ENCODE results near the gene CLP1. TPM values are rescaled to one million over a fixed set of nuclear protein-coding genes. Genes with fewer than 3 reads are reported as not detected.

The CLP1 gene
- total RNA-seq, 1 donor from 2014 or later = 31.1 TPM

DNA sequence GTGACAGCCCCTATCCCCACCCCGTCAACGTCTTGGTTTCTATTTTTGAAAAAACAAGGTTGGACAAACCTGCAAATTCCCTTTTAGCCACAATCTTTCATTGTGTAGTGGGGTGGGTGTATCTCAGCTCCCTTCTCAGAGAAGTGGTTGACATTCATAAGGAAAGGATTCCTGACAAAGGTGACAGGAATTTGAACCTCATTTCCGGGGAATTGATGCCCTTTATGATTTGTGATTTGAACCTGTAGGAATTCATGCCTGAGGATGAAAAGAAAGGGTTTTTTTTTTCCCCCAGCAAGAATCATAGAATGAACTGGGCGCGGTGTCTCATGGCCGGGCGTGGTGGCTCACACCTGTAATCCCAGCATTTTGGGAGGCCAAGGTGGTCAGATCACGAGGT is 22.3 kb upstream of the CLP1 start:
- H3K9me3 Mint-ChIP-seq (ENCODE audit: unreplicated experiment) = no peaks in the 10 kb centered on the region
- no peak overlapping the region for H3K4me3 Mint-ChIP-seq (ENCODE audit: unreplicated experiment)
- peaks cover 5% of the 10 kb centered on the region for H3K36me3 Mint-ChIP-seq (ENCODE audit: low read depth, unreplicated experiment)
- peaks cover 18% of the 10 kb centered on the region for H3K27me3 Mint-ChIP-seq (ENCODE audit: unreplicated experiment)
- TF ChIP-seq CTCF (IDR thresholded peaks at IDR 0.05; ENCODE audit: unreplicated experiment) = no peak
- peaks cover 19% of the 10 kb centered on the region for H3K4me1 Mint-ChIP-seq (ENCODE audit: unreplicated experiment)
- H3K27ac Mint-ChIP-seq (ENCODE audit: unreplicated experiment) = no peak overlapping the region
- no peak for DNase-seq (ENCODE audit: low spot score)

GRCh38 chr11:57637626-57638004 is 19.9 kb upstream of the CLP1 start:
- no peaks in the 10 kb centered on the region for H3K9me3 Mint-ChIP-seq (ENCODE audit: unreplicated experiment)
- peak overlapping the region; percentile 99 for H3K27ac Mint-ChIP-seq (ENCODE audit: unreplicated experiment)
- H3K4me1 Mint-ChIP-seq (ENCODE audit: unreplicated experiment) = peaks cover 40% of the 10 kb centered on the region
- no peak for TF ChIP-seq CTCF (IDR thresholded peaks at IDR 0.05; ENCODE audit: unreplicated experiment)
- H3K36me3 Mint-ChIP-seq (ENCODE audit: low read depth, unreplicated experiment) = peaks cover 14% of the 10 kb centered on the region
- DNase-seq (ENCODE audit: low spot score) = no peak
- peaks cover 23% of the 10 kb centered on the region for H3K27me3 Mint-ChIP-seq (ENCODE audit: unreplicated experiment)
- peak overlapping the region; percentile 100 for H3K4me3 Mint-ChIP-seq (ENCODE audit: unreplicated experiment)

GRCh38 chr11:57638005-57638781 is 19.4 kb upstream of the CLP1 start:
- TF ChIP-seq CTCF (IDR thresholded peaks at IDR 0.05; ENCODE audit: unreplicated experiment) = no peak
- peak; percentile 73 for DNase-seq (ENCODE audit: low spot score)
- Mint-ChIP-seq H3K9me3 (ENCODE audit: unreplicated experiment) (no peaks in the 10 kb centered on the region), H3K27me3 (ENCODE audit: unreplicated experiment) (peaks cover 23% of the 10 kb centered on the region), H3K36me3 (ENCODE audit: low read depth, unreplicated experiment) (peaks cover 14% of the 10 kb centered on the region), H3K4me1 (ENCODE audit: unreplicated experiment) (peaks cover 45% of the 10 kb centered on the region), H3K27ac (ENCODE audit: unreplicated experiment) (peak overlapping the region; percentile 99), H3K4me3 (ENCODE audit: unreplicated experiment) (peak overlapping the region; percentile 100)

- no peak for DNase-seq (ENCODE audit: low spot score)
- TF ChIP-seq CTCF (IDR thresholded peaks at IDR 0.05; ENCODE audit: unreplicated experiment) = no peak
- Mint-ChIP-seq H3K27me3 (ENCODE audit: unreplicated experiment) (peaks cover 25% of the 10 kb centered on the region), H3K4me1 (ENCODE audit: unreplicated experiment) (peaks cover 52% of the 10 kb centered on the region), H3K4me3 (ENCODE audit: unreplicated experiment) (peak overlapping the region; percentile 100), H3K36me3 (ENCODE audit: low read depth, unreplicated experiment) (peaks cover 14% of the 10 kb centered on the region), H3K9me3 (ENCODE audit: unreplicated experiment) (no peaks in the 10 kb centered on the region), H3K27ac (ENCODE audit: unreplicated experiment) (peak overlapping the region; percentile 99)
Measured at GRCh38 chr11:57638811-57639320, 18.7 kb upstream of the CLP1 start.

Data from endothelial cell (in vitro differentiated cells).